Mammary epithelial cell (primary cell): ENCODE results near the gene C1S.
"Not testable (repeated sequence)": the region's sequence is repeated elsewhere in the genome, so short reads cannot be mapped to it uniquely, and the experiment has no call there.

Experiments used
- CTCF ChIP-seq, 2 donors: IDR thresholded peaks in 1 of 2; conservative IDR thresholded peaks in 1 of 2; 2 replicates each; pipeline ENCODE4 v1.5.1; 2011 to 2012; ENCODE audit warnings: inconsistent platforms in 2 of 2, low read length in 2 of 2, mild to moderate bottlenecking in 2 of 2, control low read depth in 1 of 2, low read depth in 1 of 2; ENCODE audit not compliant: insufficient read depth in 1 of 2; ENCODE audit errors: extremely low read depth in 1 of 2
- EZH2 ChIP-seq: IDR thresholded peaks from 2 replicates; pipeline ENCODE4 v1.6.1; 2012; ENCODE audit warnings: low read length, inconsistent platforms, borderline replicate concordance

- TF ChIP-seq CTCF (conservative IDR thresholded peaks at IDR 0.05 in 1 of 2, IDR thresholded peaks at IDR 0.05 in 1 of 2; ENCODE audit: extremely low read depth in 1 of 2, insufficient read depth in 1 of 2, low read depth in 1 of 2, low read length in 2 of 2); EZH2: not testable (repeated sequence)
These were observed 23.1 kb upstream of the C1S start for GRCh38 chr12:7037411-7037810.
